Prostate gland (tissue), 2 donors: Measurements from ENCODE around the gene EXOC3. TPM values are rescaled to one million over a fixed set of nuclear protein-coding genes. Genes with fewer than 3 reads are reported as not detected.

ENCODE experiments used
- DNase-seq: peaks from one replicate; pipeline ENCODE4 v3.0.0-alpha.2; 2019; ENCODE audit warnings: low spot score
- H3K27ac ChIP-seq, 2 donors: fragments of 200-600 bp; sonication (generic); 2 replicates each; pipeline ENCODE4 v1.5.1; 2017 to 2019
- H3K27me3 ChIP-seq: fragments of 200-600 bp; sonication (generic); replicated peaks from 2 replicates; pipeline ENCODE4 v1.5.1; 2019; ENCODE audit not compliant: insufficient read depth
- H3K36me3 ChIP-seq, 2 donors: fragments of 200-600 bp; sonication (generic); 1 replicate in 1 of 2; 2 replicates in 1 of 2; pipeline versions ENCODE4 v1.5.1 to v1.8.1; 2017 to 2019
- H3K4me1 ChIP-seq: fragments of 200-600 bp; sonication (generic); replicated peaks from 2 replicates; pipeline ENCODE4 v1.5.1; 2019
- H3K4me3 ChIP-seq, 2 donors: fragments of 200-600 bp; sonication (generic); 2 replicates each; pipeline ENCODE4 v1.5.1; 2017 to 2019
- H3K9me3 ChIP-seq: fragments of 200-600 bp; sonication (generic); 2 replicates; pipeline ENCODE4 v1.5.1; 2017
- CTCF ChIP-seq, 4 experiments: fragments of 200-600 bp in 2 of 4; fragments of 450-650 bp in 2 of 4; sonication (generic) in 2 of 4; IDR thresholded peaks; 1 replicate in 3 of 4; 2 replicates in 1 of 4; pipeline ENCODE4 v1.5.1; 2016 to 2019; ENCODE audit warnings: antibody characterized with exemption in 4 of 4, mild to moderate bottlenecking in 2 of 4, moderate library complexity in 2 of 4
- POLR2A ChIP-seq: fragments of 450-650 bp; IDR thresholded peaks from one replicate; pipeline ENCODE4 v1.6.1; 2016; ENCODE audit warnings: antibody characterized with exemption, mild to moderate bottlenecking
- POLR2AphosphoS5 ChIP-seq: sonication (generic); formaldehyde crosslinking; IDR thresholded peaks from one replicate; pipeline ENCODE4 v1.6.1; 2017; ENCODE audit warnings: antibody characterized with exemption
- WGBS: methylation state at CpG from one replicate; pipeline ENCODE4 v1.1.5; 2018; 5-methylcytosine and 5-hydroxymethylcytosine counted together
- intact Hi-C: fragments of 100-400 bp; cut with DNase I; formaldehyde crosslinking; loops from one replicate; pipeline ENCODE4 v1.14.2; 2022
- total RNA-seq, 2 donors: library from RNA; depleted of rRNA; stranded (reverse); fragments of >200 nt; gene quantifications; one replicate each; pipeline ENCODE4 v1.1.0, GENCODE V29; 2016

The EXOC3 gene
- total RNA-seq, 2 donors from 2014 or later, result 44.3 to 79.7 TPM

- no peak for DNase-seq
- Histone ChIP-seq H3K4me1 (no peaks in the 10 kb centered on the region), H3K9me3 (no peaks in the 10 kb centered on the region), H3K27ac (no peak overlapping the region), H3K36me3 (no peaks in the 10 kb centered on the region), H3K4me3 (no peak overlapping the region), H3K27me3 (no peaks in the 10 kb centered on the region)
- TF ChIP-seq POLR2AphosphoS5 (no peak), CTCF (IDR thresholded peaks at IDR 0.05) (no peak), POLR2A (no peak)
- intact Hi-C loops, result no loop called here
- 88% methylated on average over 12 of the region's 12 CpGs for WGBS
Observed at GRCh38 chr5:404666-405241, 38.2 kb upstream of the EXOC3 start.

DNA sequence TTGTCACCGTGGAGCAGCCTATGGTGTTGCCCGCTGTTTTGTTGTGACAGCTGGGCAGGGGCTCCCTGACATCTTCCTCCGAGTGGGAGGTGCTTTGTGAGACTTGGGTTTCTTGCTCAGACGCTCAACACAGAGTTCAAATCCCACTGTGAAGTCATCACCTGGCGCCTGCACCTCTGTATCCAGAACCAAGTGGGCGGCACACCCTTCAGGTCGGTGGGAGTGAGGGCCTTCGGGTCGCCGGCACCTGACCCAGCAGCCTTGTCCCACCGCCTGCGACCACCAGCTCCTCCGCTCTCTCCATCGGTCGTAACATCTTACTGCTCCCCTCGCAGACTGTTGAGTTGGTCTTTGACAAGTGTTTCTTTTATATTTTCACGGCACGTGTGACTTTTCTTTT is 37.6 kb upstream of the EXOC3 start:
- DNase-seq, result no peak

GRCh38 chr5:406041-406440 is 36.9 kb upstream of the EXOC3 start:
- DNase-seq, result no peak
- 76% methylated on average over 9 of the region's 9 CpGs for WGBS

More for the DNA sequence above, 37.6 kb upstream of the EXOC3 start:
- Histone ChIP-seq H3K4me1 (no peaks in the 10 kb centered on the region), H3K9me3 (no peaks in the 10 kb centered on the region), H3K36me3 (no peaks in the 10 kb centered on the region), H3K27ac (no peak overlapping the region), H3K4me3 (no peak overlapping the region), H3K27me3 (no peaks in the 10 kb centered on the region)
- WGBS, result 79% methylated on average over 18 of the region's 18 CpGs
- TF ChIP-seq CTCF (IDR thresholded peaks at IDR 0.05) (no peak), POLR2AphosphoS5 (no peak), POLR2A (no peak)
- intact Hi-C loops, result no loop called here

DNA sequence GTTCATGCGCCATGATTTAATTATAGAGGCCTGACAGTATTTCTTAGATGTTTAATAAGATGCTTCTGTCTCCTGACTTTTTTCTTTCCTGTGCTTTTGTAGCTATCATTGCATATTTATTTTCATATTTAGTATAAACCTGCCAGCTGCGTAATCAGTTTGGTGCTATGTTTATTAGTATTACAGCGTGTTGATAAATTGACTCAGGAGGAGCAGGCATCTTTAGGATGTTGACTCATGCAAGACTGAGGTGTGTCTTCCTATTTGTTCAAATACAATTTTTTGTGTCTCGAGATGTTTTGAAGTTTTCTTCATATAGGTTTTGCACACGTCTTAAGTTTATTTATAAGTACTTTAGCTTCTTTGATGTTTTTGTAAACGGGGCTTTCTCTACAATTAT is 35.9 kb upstream of the EXOC3 start:
- Histone ChIP-seq H3K27me3 (no peaks in the 10 kb centered on the region), H3K4me3 (no peak overlapping the region), H3K4me1 (no peaks in the 10 kb centered on the region), H3K36me3 (no peaks in the 10 kb centered on the region), H3K27ac (no peak overlapping the region), H3K9me3 (no peaks in the 10 kb centered on the region)
- WGBS, result 78% methylated on average over 6 of the region's 6 CpGs
- TF ChIP-seq POLR2A, result no peak
- TF ChIP-seq CTCF (IDR thresholded peaks at IDR 0.05), result no peak
- TF ChIP-seq POLR2AphosphoS5, result no peak
- DNase-seq, result no peak
- intact Hi-C loops, result no loop called here

More at GRCh38 chr5:406041-406440, 36.9 kb upstream of the EXOC3 start:
- intact Hi-C loops, result no loop called here
- Histone ChIP-seq H3K9me3 (no peaks in the 10 kb centered on the region), H3K4me1 (no peaks in the 10 kb centered on the region), H3K27me3 (no peaks in the 10 kb centered on the region), H3K27ac (no peak overlapping the region), H3K4me3 (no peak overlapping the region), H3K36me3 (no peaks in the 10 kb centered on the region)
- TF ChIP-seq POLR2A (no peak), CTCF (IDR thresholded peaks at IDR 0.05) (no peak), POLR2AphosphoS5 (no peak)

GRCh38 chr5:407801-408268 is 35.1 kb upstream of the EXOC3 start:
- TF ChIP-seq POLR2A (no peak), CTCF (IDR thresholded peaks at IDR 0.05) (no peak), POLR2AphosphoS5 (no peak)
- H3K36me3 ChIP-seq, result no peaks in the 10 kb centered on the region
- no peak overlapping the region for H3K27ac ChIP-seq
- H3K27me3 ChIP-seq, result no peaks in the 10 kb centered on the region
- WGBS, result 63% methylated on average over 8 of the region's 8 CpGs
- H3K9me3 ChIP-seq, result no peaks in the 10 kb centered on the region
- no peaks in the 10 kb centered on the region for H3K4me1 ChIP-seq
- H3K4me3 ChIP-seq, result no peak overlapping the region
- intact Hi-C loops, result no loop called here
- DNase-seq, result no peak
